ENCODE data around the gene GBX1. TPM values are rescaled to one million over a fixed set of nuclear protein-coding genes. Genes with fewer than 3 reads are reported as not detected.

GBX1 gene
- total RNA-seq, 1 experiment from 2014 or later: not detected

- in situ Hi-C loops (cut with HindIII; ENCODE audit: low pct_unique_long_range_greater_than_20kb, low sequenced_read_pairs): no loop called here
- DNase-seq (ENCODE audit: low read depth): no peak
These were observed 30.4 kb upstream of the GBX1 start for GRCh38 chr7:151197932-151198331.

DNA sequence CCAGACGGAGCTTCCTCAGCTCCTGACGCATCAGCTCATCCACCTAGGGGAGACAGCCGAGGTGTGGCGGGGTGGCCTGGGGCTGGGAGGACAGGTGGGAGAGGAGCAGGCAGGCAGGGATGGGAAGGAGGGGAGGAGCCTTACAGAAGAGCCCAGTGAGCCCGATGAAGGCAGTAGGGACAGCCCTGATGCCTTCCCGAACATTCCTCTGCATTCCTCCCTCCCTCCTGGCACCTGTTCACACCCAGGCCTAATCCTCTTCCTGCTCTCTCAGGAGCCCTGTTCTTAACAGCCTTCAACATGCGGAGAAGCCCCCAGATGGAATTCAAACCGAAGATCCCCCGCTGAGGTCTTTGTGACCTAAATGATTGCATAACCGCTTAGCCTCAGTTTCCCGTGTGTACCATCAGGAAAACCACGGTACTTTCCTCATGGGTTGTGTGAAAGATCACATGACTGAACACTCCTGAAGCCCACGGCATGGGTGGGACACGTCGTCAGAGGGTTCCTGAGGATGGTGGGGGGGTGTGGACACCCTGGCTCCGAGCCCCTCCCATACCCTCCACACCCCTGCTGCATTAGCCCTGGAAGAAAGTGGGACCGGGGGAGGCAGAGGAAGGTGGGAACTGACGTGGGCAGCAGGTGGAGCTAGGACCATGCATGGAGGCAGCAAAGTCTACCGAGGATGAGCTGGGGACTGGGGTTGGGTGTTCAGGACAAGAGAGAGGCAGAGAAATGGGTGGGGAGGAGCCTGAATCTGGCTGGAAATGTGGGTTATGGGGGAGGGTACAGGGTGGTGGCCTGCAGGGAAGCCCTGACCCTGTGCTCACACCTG is 28.3 kb upstream of the GBX1 start:
- in situ Hi-C loops (cut with HindIII; ENCODE audit: low pct_unique_long_range_greater_than_20kb, low sequenced_read_pairs): no loop called here

DNA sequence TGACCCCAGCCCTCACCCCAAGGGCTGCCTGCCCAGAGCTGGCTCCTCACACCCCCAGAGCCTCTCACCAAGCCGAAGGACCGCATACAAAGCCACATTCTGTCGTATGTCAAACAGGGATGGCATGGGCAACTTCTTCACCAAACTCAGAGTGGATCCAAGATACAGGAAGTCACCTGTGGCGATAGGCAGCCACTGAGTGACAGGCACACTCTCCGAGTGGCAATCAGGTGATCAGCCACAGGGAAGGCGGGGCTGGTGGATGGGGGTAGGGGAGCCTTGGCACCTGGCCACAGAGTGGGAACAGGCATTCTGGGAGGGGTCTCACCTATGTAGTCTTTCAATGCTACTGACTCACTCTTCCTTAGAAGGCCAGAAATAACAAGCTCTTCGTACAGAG is 26.7 kb upstream of the GBX1 start:
- in situ Hi-C loops (cut with HindIII; ENCODE audit: low pct_unique_long_range_greater_than_20kb, low sequenced_read_pairs): no loop called here
- DNase-seq (ENCODE audit: low read depth): no peak

More for the DNA sequence above, 28.3 kb upstream of the GBX1 start:
- DNase-seq (ENCODE audit: low read depth): no peak

- in situ Hi-C loops (cut with HindIII; ENCODE audit: low pct_unique_long_range_greater_than_20kb, low sequenced_read_pairs): no loop called here
- DNase-seq (ENCODE audit: low read depth): no peak
These were observed 25.9 kb upstream of the GBX1 start for GRCh38 chr7:151193203-151193978.

GRCh38 chr7:151192002-151192539 is 24.6 kb upstream of the GBX1 start:
- in situ Hi-C loops (cut with HindIII; ENCODE audit: low pct_unique_long_range_greater_than_20kb, low sequenced_read_pairs): no loop called here
- no peak for DNase-seq (ENCODE audit: low read depth)

GRCh38 chr7:151191544-151191943 is 24.1 kb upstream of the GBX1 start:
- in situ Hi-C loops (cut with HindIII; ENCODE audit: low pct_unique_long_range_greater_than_20kb, low sequenced_read_pairs): no loop called here

GRCh38 chr7:151189038-151189437 is 21.5 kb upstream of the GBX1 start:
- DNase-seq (ENCODE audit: low read depth): no peak
- in situ Hi-C loops (cut with HindIII; ENCODE audit: low pct_unique_long_range_greater_than_20kb, low sequenced_read_pairs): no loop called here

More at GRCh38 chr7:151191544-151191943, 24.1 kb upstream of the GBX1 start:
- no peak for DNase-seq (ENCODE audit: low read depth)

- in situ Hi-C loops (cut with HindIII; ENCODE audit: low pct_unique_long_range_greater_than_20kb, low sequenced_read_pairs): no loop called here
- DNase-seq (ENCODE audit: low read depth): no peak
These were observed 20.7 kb upstream of the GBX1 start for GRCh38 chr7:151188252-151188542.

DNA sequence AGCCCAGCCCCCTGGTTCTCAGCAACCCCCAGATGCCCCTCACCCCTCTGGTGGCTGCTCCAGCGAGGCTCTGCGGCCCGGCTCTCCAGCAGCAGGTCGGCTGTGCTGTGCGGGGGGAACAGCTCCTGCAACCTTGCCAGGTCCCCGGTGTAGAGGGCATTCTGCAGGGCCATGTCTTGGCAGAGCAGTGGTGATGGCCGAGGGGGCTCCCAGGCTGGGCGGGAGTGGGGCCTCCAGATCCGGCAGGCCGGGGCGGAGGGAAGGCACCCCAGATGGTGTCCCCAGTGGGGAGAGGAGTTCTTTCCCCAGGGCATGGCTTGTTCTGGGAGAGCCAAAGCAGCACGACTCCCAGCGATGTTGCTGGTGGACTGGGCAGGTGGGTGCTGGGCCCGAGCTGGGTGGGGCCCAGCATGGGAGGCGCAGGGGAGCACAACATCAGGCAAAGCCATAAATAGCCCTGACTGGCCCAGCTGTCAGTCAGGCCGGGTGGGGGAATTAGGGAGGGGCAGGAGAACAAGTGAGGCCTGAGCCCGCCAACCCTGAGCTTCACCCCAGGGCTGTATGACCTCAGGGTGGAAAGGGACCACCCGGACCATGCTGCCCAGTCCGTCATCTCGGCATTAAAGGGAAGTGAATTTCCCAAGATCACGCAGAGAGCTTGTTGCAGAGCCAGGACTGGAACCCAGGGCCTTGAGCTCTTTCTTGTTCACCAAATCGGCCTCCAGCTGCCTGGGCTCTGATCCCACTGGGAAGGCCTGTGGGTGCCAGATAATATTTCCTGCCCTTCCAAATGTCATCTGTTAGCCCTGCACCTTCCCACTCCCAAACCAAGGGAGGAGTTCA is 20.1 kb upstream of the GBX1 start:
- DNase-seq (ENCODE audit: low read depth): no peak
- in situ Hi-C loops (cut with HindIII; ENCODE audit: low pct_unique_long_range_greater_than_20kb, low sequenced_read_pairs): no loop called here

GRCh38 chr7:151186640-151187408 is 19.3 kb upstream of the GBX1 start, which contains the start of gene ASB10:
TSS of gene ASB10 (minus strand) at chr7:151187250. CDS start at chr7:151187130, 120 bp downstream.
- in situ Hi-C loops (cut with HindIII; ENCODE audit: low pct_unique_long_range_greater_than_20kb, low sequenced_read_pairs): no loop called here
- no peak for DNase-seq (ENCODE audit: low read depth)

DNA sequence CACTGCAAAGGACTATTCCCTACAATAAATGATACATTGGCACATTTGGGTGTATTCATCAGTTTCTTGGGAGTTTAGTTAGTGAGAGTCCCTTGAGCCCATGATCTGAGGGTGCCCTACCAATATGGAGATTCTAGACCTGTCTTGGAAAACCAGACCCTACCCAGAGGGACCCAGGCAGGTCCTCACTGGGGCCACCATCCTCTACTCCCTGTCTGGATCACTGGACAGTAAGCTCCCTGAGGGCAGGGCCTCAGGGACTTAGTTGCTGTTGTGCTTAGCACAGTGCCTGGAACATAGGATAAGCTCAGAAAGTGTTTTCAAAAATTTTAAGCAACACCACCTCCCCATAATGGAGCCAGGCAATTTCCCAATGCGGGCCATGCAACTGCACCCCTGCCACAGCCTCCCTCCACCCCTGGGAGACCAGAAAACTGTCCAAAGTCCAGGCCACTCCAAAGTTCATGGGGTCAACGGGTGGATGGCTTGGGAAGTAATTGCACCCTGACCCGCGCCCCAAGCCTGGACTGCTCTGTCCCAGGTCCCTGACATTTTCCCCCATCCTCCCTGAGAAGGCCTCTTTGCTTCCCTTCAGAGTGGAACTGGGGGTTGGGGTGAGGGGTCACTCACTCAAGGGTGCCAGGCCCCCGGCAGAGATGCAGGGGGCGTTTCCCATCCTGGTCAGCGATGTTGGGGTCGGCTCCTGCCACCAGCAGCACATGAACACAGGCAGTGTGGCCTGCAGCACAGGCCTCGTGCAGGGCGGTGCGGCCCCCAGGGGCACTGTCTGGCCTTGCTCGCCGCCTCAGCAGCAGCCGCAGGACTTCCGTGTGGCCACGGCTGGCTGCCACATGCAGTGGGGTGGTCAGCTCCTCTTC is 18.5 kb upstream of the GBX1 start:
- in situ Hi-C loops (cut with HindIII; ENCODE audit: low pct_unique_long_range_greater_than_20kb, low sequenced_read_pairs): no loop called here

GRCh38 chr7:151181011-151181431 is 13.5 kb upstream of the GBX1 start:
- DNase-seq (ENCODE audit: low read depth): no peak
- in situ Hi-C loops (cut with HindIII; ENCODE audit: low pct_unique_long_range_greater_than_20kb, low sequenced_read_pairs): no loop called here

More for the DNA sequence above, 18.5 kb upstream of the GBX1 start:
- DNase-seq (ENCODE audit: low read depth): no peak

DNA sequence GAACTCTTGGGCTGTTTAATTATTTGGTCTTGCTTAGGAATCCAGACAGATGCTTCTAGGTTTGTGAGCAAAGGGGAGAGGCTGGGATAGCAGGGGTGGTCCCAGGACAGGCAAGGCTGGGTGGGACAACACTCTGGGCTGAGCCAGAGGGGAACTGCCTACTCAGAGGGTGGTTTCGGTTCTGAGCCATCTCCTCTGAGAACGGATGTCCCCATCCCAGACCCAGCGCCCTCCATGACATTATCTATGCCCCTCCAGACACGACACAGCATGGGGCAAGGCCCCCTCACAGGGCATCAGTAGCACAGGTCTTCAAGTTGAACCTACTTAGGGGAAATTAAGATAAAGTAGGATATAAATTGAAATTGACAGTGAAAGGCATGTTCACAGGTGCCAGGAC is 12.5 kb upstream of the GBX1 start:
- in situ Hi-C loops (cut with HindIII; ENCODE audit: low pct_unique_long_range_greater_than_20kb, low sequenced_read_pairs): no loop called here
- DNase-seq (ENCODE audit: low read depth): no peak

DNA sequence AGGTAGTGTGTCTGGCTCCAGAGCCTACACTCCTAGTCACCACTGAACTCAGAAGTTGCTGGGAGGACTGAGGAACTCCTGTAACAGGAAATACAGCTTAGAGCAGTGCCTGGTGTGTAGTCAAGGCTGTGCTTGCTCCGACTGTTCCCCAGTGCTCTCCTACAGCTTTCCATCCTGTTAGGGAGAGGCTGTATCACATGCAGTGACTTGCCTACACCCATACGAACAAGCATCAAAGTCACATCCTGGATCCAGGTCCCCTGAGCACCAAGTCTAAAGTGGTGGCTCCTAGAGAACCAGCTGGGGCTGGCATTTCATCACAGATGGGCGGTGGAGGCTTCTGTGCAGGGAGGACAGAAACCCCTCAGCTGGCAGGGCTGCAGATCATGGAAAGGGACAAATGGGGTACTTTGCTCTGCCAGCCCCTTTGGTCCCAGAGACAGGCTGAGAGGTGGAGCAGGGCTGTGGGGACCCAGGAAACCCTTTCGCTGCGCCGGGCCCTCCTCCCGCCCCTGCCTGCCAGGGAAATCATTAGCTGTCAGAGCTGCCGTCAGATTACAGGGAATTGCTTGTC is 11.9 kb upstream of the GBX1 start:
- in situ Hi-C loops (cut with HindIII; ENCODE audit: low pct_unique_long_range_greater_than_20kb, low sequenced_read_pairs): no loop called here
- DNase-seq (ENCODE audit: low read depth): no peak

DNA sequence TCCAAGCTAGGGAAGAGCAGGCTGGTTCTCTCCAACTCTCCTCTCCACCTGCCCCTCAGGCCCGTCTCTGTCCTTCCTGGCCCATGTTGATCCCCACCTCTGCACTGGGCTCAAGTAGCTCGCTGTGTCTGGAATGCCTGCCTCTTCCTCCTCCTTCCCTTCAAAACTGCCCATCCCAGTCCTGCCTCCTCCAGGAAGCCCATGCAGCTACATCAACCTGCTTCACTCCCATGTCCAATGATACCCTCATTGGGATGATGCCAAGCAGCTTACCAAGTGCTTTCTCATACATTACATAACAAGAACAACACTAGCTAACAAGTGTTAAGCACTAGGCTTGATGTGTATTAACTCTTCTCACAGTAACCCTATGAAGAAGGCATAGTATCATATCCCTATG is 11.3 kb upstream of the GBX1 start:
- in situ Hi-C loops (cut with HindIII; ENCODE audit: low pct_unique_long_range_greater_than_20kb, low sequenced_read_pairs): no loop called here
- DNase-seq (ENCODE audit: low read depth): no peak

GRCh38 chr7:151178236-151178635 is 10.7 kb upstream of the GBX1 start:
- in situ Hi-C loops (cut with HindIII; ENCODE audit: low pct_unique_long_range_greater_than_20kb, low sequenced_read_pairs): no loop called here
- no peak for DNase-seq (ENCODE audit: low read depth)

GRCh38 chr7:151177310-151177709 is 9.8 kb upstream of the GBX1 start:
- in situ Hi-C loops (cut with HindIII; ENCODE audit: low pct_unique_long_range_greater_than_20kb, low sequenced_read_pairs): no loop called here

More at GRCh38 chr7:151177310-151177709, 9.8 kb upstream of the GBX1 start:
- no peak for DNase-seq (ENCODE audit: low read depth)

Data from Caki2 (cell line).